H1 (cell line): ENCODE results near the gene CCDC38. TPM values are rescaled to one million over a fixed set of nuclear protein-coding genes. Genes with fewer than 3 reads are reported as not detected.

Source experiments
- CTCF ChIA-PET: fragments of 300-600 bp; sonication (Branson Sonifier 250); formaldehyde crosslinking; loops from one replicate; lab custom pipeline; 2021; ENCODE audit not compliant: partially characterized antibody; lab: Charles Lee
- POLR2A ChIA-PET: fragments of 300-600 bp; sonication (Branson Sonifier 250); formaldehyde crosslinking; loops from one replicate; lab custom pipeline; 2021; ENCODE audit warnings: inconsistent platforms; ENCODE audit not compliant: partially characterized antibody; lab: Charles Lee
- DNase-seq, 2 experiments: peaks; one replicate each; pipeline versions ENCODE4 v3.0.0 to v3.0.0-alpha.2; 2010 to 2022; ENCODE audit warnings: low spot score in 2 of 2, low read depth in 1 of 2, mixed read lengths in 1 of 2
- FAIRE-seq: peaks from 2 replicates; lab custom pipeline; 2011; peaks lifted over from hg19 to GRCh38; lab: Jason Lieb, UNC
- H2AFZ ChIP-seq: 2 replicates; pipeline ENCODE4 v1.8.1; 2012; ENCODE audit warnings: low read length, inconsistent platforms
- H2AK5ac ChIP-seq: 2 replicates; pipeline ENCODE4 v1.6.1; 2013; ENCODE audit warnings: low read depth, low read length
- H2BK120ac ChIP-seq: replicated peaks from 2 replicates; pipeline ENCODE3; 2013; ENCODE audit warnings: low read depth, low read length, inconsistent platforms
- H2BK12ac ChIP-seq: 2 replicates; pipeline ENCODE4 v1.6.1; 2013; ENCODE audit warnings: low read depth, low read length
- H2BK15ac ChIP-seq: 2 replicates; pipeline ENCODE4 v1.6.1; 2013; ENCODE audit warnings: low read length
- H2BK20ac ChIP-seq: 2 replicates; pipeline ENCODE4 v1.6.1; 2013; ENCODE audit warnings: low read length
- H2BK5ac ChIP-seq: 2 replicates; pipeline ENCODE4 v1.6.1; 2013; ENCODE audit warnings: low read depth, low read length
- H3K14ac ChIP-seq: 2 replicates; pipeline ENCODE4 v1.6.1; 2013; ENCODE audit warnings: inconsistent platforms; ENCODE audit not compliant: insufficient read length
- H3K18ac ChIP-seq: 2 replicates; pipeline ENCODE4 v1.6.1; 2013; ENCODE audit warnings: low read length; ENCODE audit errors: extremely low read depth
- H3K23ac ChIP-seq: 2 replicates; pipeline ENCODE4 v1.6.1; 2013; ENCODE audit warnings: inconsistent platforms; ENCODE audit not compliant: insufficient read length
- H3K23me2 ChIP-seq: 2 replicates; pipeline ENCODE4 v1.6.1; 2013; ENCODE audit warnings: low read depth, low read length
- H3K27ac ChIP-seq: 2 replicates; pipeline ENCODE4 v1.6.1; 2011; ENCODE audit warnings: low read depth, low read length, inconsistent platforms
- H3K27me3 ChIP-seq, 4 experiments: replicated peaks in 1 of 4; 1 replicate in 1 of 4; 2 replicates in 3 of 4; pipeline versions ENCODE4 v1.6.1 to v1.8.1; 2011 to 2013; ENCODE audit warnings: low read length in 3 of 4, mild to moderate bottlenecking in 3 of 4, inconsistent platforms in 2 of 4, mixed read lengths in 2 of 4, moderate library complexity in 1 of 4; ENCODE audit not compliant: control insufficient read depth in 3 of 4, insufficient read depth in 3 of 4; ENCODE audit errors: extremely low read depth in 1 of 4
- H3K36me3 ChIP-seq, 4 experiments: 2 replicates each; pipeline versions ENCODE4 v1.6.1 to v1.8.1; 2011 to 2013; ENCODE audit warnings: mild to moderate bottlenecking in 4 of 4, low read length in 3 of 4, moderate library complexity in 2 of 4, control low read depth in 1 of 4, inconsistent platforms in 1 of 4; ENCODE audit not compliant: insufficient read depth in 4 of 4, control insufficient read depth in 2 of 4
- H3K4ac ChIP-seq: replicated peaks from 2 replicates; pipeline ENCODE3; 2013; ENCODE audit warnings: low read length, low read depth, mixed read lengths, inconsistent platforms; ENCODE audit not compliant: insufficient read length
- H3K4me1 ChIP-seq, 4 experiments: replicated peaks in 1 of 4; 1 replicate in 1 of 4; 2 replicates in 3 of 4; pipeline versions ENCODE4 v1.6.1 to v1.8.1; 2011 to 2013; ENCODE audit warnings: low read length in 3 of 4, inconsistent platforms in 2 of 4, mixed read lengths in 1 of 4; ENCODE audit not compliant: insufficient read depth in 4 of 4, control insufficient read depth in 3 of 4
- H3K4me2 ChIP-seq, 2 experiments: 2 replicates each; pipeline versions ENCODE4 v1.6.1 to v1.8.1; 2011 to 2013; ENCODE audit warnings: low read depth in 2 of 2, low read length in 2 of 2, control low read depth in 1 of 2, inconsistent platforms in 1 of 2, mild to moderate bottlenecking in 1 of 2; ENCODE audit not compliant: insufficient read depth in 1 of 2
- H3K4me3 ChIP-seq, 4 experiments: fragments of 200-600, 300-600 bp in 1 of 4; sonication (generic), shearing (Covaris generic), sonication (Bioruptor Twin) in 1 of 4; 2 replicates each; pipeline versions ENCODE4 v1.5.1 to v1.8.1; 2011 to 2016; ENCODE audit warnings: low read length in 4 of 4, low read depth in 3 of 4, control low read depth in 2 of 4, inconsistent platforms in 2 of 4, mild to moderate bottlenecking in 2 of 4, mixed read lengths in 1 of 4, moderate library complexity in 1 of 4; ENCODE audit not compliant: insufficient read depth in 2 of 4; ENCODE audit errors: extremely low read depth in 1 of 4
- H3K56ac ChIP-seq: replicated peaks from 2 replicates; pipeline ENCODE3; 2013; ENCODE audit warnings: low read depth, mild to moderate bottlenecking, mixed read lengths, low read length, inconsistent platforms; ENCODE audit not compliant: insufficient read length
- H3K79me1 ChIP-seq: 2 replicates; pipeline ENCODE4 v1.6.1; 2013; ENCODE audit warnings: low read depth, low read length, control low read depth
- H3K79me2 ChIP-seq, 2 experiments: 2 replicates each; pipeline versions ENCODE4 v1.6.1 to v1.8.1; 2012 to 2013; ENCODE audit warnings: low read length in 2 of 2, mild to moderate bottlenecking in 2 of 2, inconsistent platforms in 1 of 2; ENCODE audit not compliant: insufficient read depth in 2 of 2, control insufficient read depth in 1 of 2
- H3K9ac ChIP-seq, 4 experiments: replicated peaks in 1 of 4; 1 replicate in 1 of 4; 2 replicates in 3 of 4; pipeline versions ENCODE4 v1.6.1 to v1.8.1; 2011 to 2013; ENCODE audit warnings: low read depth in 3 of 4, low read length in 3 of 4, control low read depth in 2 of 4, mild to moderate bottlenecking in 2 of 4, moderate library complexity in 2 of 4, inconsistent platforms in 1 of 4; ENCODE audit errors: extremely low read depth in 1 of 4
- H3K9me3 ChIP-seq, 2 experiments: 2 replicates each; pipeline versions ENCODE4 v1.6.1 to v1.8.1; 2012 to 2013; ENCODE audit warnings: mild to moderate bottlenecking in 2 of 2, moderate library complexity in 2 of 2, control low read depth in 1 of 2, inconsistent platforms in 1 of 2, low read depth in 1 of 2, low read length in 1 of 2, mixed read lengths in 1 of 2; ENCODE audit not compliant: insufficient read depth in 2 of 2
- H4K20me1 ChIP-seq, 2 experiments: replicated peaks in 1 of 2; 2 replicates each; pipeline versions ENCODE3 to v1.8.1; 2011 to 2013; ENCODE audit warnings: inconsistent platforms in 2 of 2, low read length in 2 of 2, mild to moderate bottlenecking in 1 of 2; ENCODE audit not compliant: insufficient read depth in 2 of 2, control insufficient read depth in 1 of 2
- H4K5ac ChIP-seq: 2 replicates; pipeline ENCODE4 v1.6.1; 2013; ENCODE audit warnings: low read length, low read depth, mixed read lengths, inconsistent platforms; ENCODE audit not compliant: insufficient read length
- H4K8ac ChIP-seq: 2 replicates; pipeline ENCODE4 v1.8.0; 2013; ENCODE audit warnings: mild to moderate bottlenecking, moderate library complexity, low read length, inconsistent platforms; ENCODE audit not compliant: insufficient read depth; ENCODE audit errors: extremely low read depth
- H4K91ac ChIP-seq: replicated peaks from 2 replicates; pipeline ENCODE3; 2013; ENCODE audit warnings: low read length, mixed read lengths, inconsistent platforms; ENCODE audit not compliant: insufficient read length
- ATF3 ChIP-seq: IDR thresholded peaks from 2 replicates; pipeline ENCODE4 v1.6.1; 2011; ENCODE audit warnings: low read depth, mild to moderate bottlenecking, low read length; ENCODE audit not compliant: insufficient read depth
- BCL11A ChIP-seq, 2 experiments: IDR thresholded peaks; one replicate each; pipeline ENCODE4 v1.6.1; 2011; ENCODE audit warnings: low read depth in 2 of 2, low read length in 2 of 2, mild to moderate bottlenecking in 2 of 2
- CEBPB ChIP-seq: IDR thresholded peaks from 2 replicates; pipeline ENCODE4 v1.6.1; 2012; ENCODE audit warnings: low read depth, low read length
- CHD1 ChIP-seq: IDR thresholded peaks from 2 replicates; pipeline ENCODE4 v1.6.1; 2012; ENCODE audit warnings: low read depth, low read length, improper control_type of control experiment
- EP300 ChIP-seq, 2 experiments: IDR thresholded peaks; 1 replicate in 1 of 2; 2 replicates in 1 of 2; pipeline ENCODE4 v1.6.1; 2011 to 2012; ENCODE audit warnings: low read depth in 2 of 2, low read length in 2 of 2, mild to moderate bottlenecking in 2 of 2, borderline replicate concordance in 1 of 2, inconsistent platforms in 1 of 2, moderate library complexity in 1 of 2
- HDAC2 ChIP-seq, 2 experiments: fragments of 300-600 bp in 1 of 2; sonication (generic) in 1 of 2; IDR thresholded peaks; 2 replicates each; pipeline ENCODE4 v1.6.1; 2011 to 2012; ENCODE audit warnings: low read depth in 2 of 2, low read length in 2 of 2, mild to moderate bottlenecking in 2 of 2, moderate library complexity in 2 of 2, borderline replicate concordance in 1 of 2, inconsistent platforms in 1 of 2
- KDM4A ChIP-seq: IDR thresholded peaks from one replicate; pipeline ENCODE4 v1.7.1; 2012; ENCODE audit warnings: low read depth, mild to moderate bottlenecking, moderate library complexity, low read length, inconsistent platforms; ENCODE audit not compliant: severe bottlenecking
- KDM5A ChIP-seq: fragments of 200-600 bp; IDR thresholded peaks from 2 replicates; pipeline ENCODE4 v1.7.1; 2012; ENCODE audit warnings: mild to moderate bottlenecking, low read length, inconsistent platforms, mixed read lengths
- MAX ChIP-seq: IDR thresholded peaks from 2 replicates; pipeline ENCODE4 v1.6.1; 2012; ENCODE audit warnings: inconsistent platforms
- RFX5 ChIP-seq: IDR thresholded peaks from 2 replicates; pipeline ENCODE4 v1.6.1; 2011; ENCODE audit warnings: low read depth, low read length, improper control_type of control experiment, borderline replicate concordance
- SIX5 ChIP-seq: IDR thresholded peaks from 2 replicates; pipeline ENCODE4 v1.6.1; 2011; ENCODE audit warnings: mild to moderate bottlenecking, low read depth, low read length
- TCF12 ChIP-seq: IDR thresholded peaks from 2 replicates; pipeline ENCODE4 v1.6.1; 2011; ENCODE audit warnings: low read depth, mild to moderate bottlenecking, low read length
- YY1 ChIP-seq: IDR thresholded peaks from 2 replicates; pipeline ENCODE4 v1.6.1; 2011; ENCODE audit warnings: low read depth, mild to moderate bottlenecking, low read length
- WGBS, 2 experiments: shearing (Covaris generic) in 1 of 2; methylation state at CpG; one replicate each; pipeline versions ENCODE4 v1.1.6 to v1.1.7; 2013 to 2015; ENCODE audit warnings: low lambda C conversion rate in 2 of 2, mixed read lengths in 2 of 2, inconsistent platforms in 1 of 2, low coverage in 1 of 2, missing lambda C conversion rate in 1 of 2; ENCODE audit not compliant: insufficient replicate concordance in 2 of 2, insufficient coverage in 1 of 2, insufficient read length in 1 of 2; ENCODE audit errors: extremely low coverage in 1 of 2, missing lambda C conversion rate in 1 of 2; 5-methylcytosine and 5-hydroxymethylcytosine counted together
- polyA plus RNA-seq, 7 experiments: library from polyadenylated mRNA; depleted of rRNA in 3 of 7; stranded (reverse) in 5 of 7; unstranded in 2 of 7; fragments of >200 nt in 5 of 7; fragments of 200-250 nt in 2 of 7; gene quantifications; 1 replicate in 5 of 7; 2 replicates in 1 of 7; 4 replicates in 1 of 7; pipeline versions ENCODE4 v1.2.1 to v1.2.3, GENCODE V29; 2011 to 2013; ENCODE audit warnings: missing spikeins in 2 of 7, mixed read lengths in 2 of 7
- total RNA-seq: library from RNA; stranded (reverse); fragmentation: NEBNext Ultra II Directional; extraction: Animal tissue kit (Norgen Biotek cat#: 25700); gene quantifications from 2 replicates; pipeline ENCODE4 v1.2.1, GENCODE V29; 2021

The CCDC38 gene
- total and polyA plus RNA-seq, 2 of the 8 experiments (the other 6 are each of a cell fraction or from before 2014, with no cell fraction given) = not detected

- H2BK20ac ChIP-seq = no peak overlapping the region
- H3K9ac ChIP-seq = no peak overlapping the region
- H3K79me2 ChIP-seq = no peaks in the 10 kb centered on the region
- H4K20me1 ChIP-seq = no peaks in the 10 kb centered on the region
- POLR2A ChIA-PET = no interaction called here
- H3K36me3 ChIP-seq = no peaks in the 10 kb centered on the region
- DNase-seq (no peak), FAIRE-seq (no peak)
- H3K79me1 ChIP-seq = no peaks in the 10 kb centered on the region
- no peak overlapping the region for H3K14ac ChIP-seq
- no peaks in the 10 kb centered on the region for H3K27me3 ChIP-seq
- H4K5ac ChIP-seq = no peak overlapping the region
- TF ChIP-seq TCF12 (no peak), KDM4A (no peak), SIX5 (no peak), EP300 (IDR thresholded peaks at IDR 0.05; ENCODE audit: borderline replicate concordance in 1 of 2, low read depth in 2 of 2, low read length in 2 of 2) (no peak), MAX (no peak), BCL11A (IDR thresholded peaks at IDR 0.05; ENCODE audit: low read depth in 2 of 2, low read length in 2 of 2) (no peak), KDM5A (no peak), CHD1 (no peak), RFX5 (no peak), CEBPB (no peak), ATF3 (no peak), HDAC2 (IDR thresholded peaks at IDR 0.05; ENCODE audit: borderline replicate concordance in 1 of 2, low read depth in 2 of 2, low read length in 2 of 2) (no peak), YY1 (no peak)
- TF ChIP-seq, all 59 proteins: peak for 0
- no peak overlapping the region for H2BK5ac ChIP-seq
- H3K27ac ChIP-seq = no peak overlapping the region
- no peak overlapping the region for H3K56ac ChIP-seq
- H2BK12ac ChIP-seq = no peak overlapping the region
- 85% methylated on average over 2 of the region's 2 CpGs; no CpG with 5 or more reads in 1 of the 2 experiments for WGBS, 2 experiments
- H3K4me2 ChIP-seq = no peak overlapping the region
- CTCF ChIA-PET = interaction anchor here (0.9 to 17.8 kb wide), 3 partner anchors 23 to 49 kb away, joined by 3 to 149 read pairs (median 3); partner anchors contain the start of genes AMDHD1 and HAL
- H3K4me1 ChIP-seq = peaks cover 0 to 10% (median 5%) of the 10 kb centered on the region in 4 experiments; a peak in 6 of 7 replicates
- H2AK5ac ChIP-seq = no peak overlapping the region
- H2AFZ ChIP-seq = no peak overlapping the region
- H3K9me3 ChIP-seq = no peaks in the 10 kb centered on the region; a peak in 1 of 4 replicates
- H4K8ac ChIP-seq = no peak overlapping the region
- no peak overlapping the region for H3K18ac ChIP-seq
- no peak overlapping the region for H2BK120ac ChIP-seq
- no peak overlapping the region for H3K4me3 ChIP-seq
- no peak overlapping the region for H4K91ac ChIP-seq
- H3K23me2 ChIP-seq = no peaks in the 10 kb centered on the region
- H3K4ac ChIP-seq = no peak overlapping the region
- no peak overlapping the region for H2BK15ac ChIP-seq
- H3K23ac ChIP-seq = no peak overlapping the region
Observed at GRCh38 chr12:95967301-95967700, 24.9 kb upstream of the CCDC38 start.
